Brain microvascular endothelial cell (primary cell): ENCODE measurements around the gene PAFAH1B2.
"Not testable (repeated sequence)": the region's sequence is repeated elsewhere in the genome, so short reads cannot be mapped to it uniquely, and the experiment has no call there.

Experiments
- DNase-seq: peaks from one replicate; pipeline ENCODE4 v3.0.0-alpha.2; 2020
- H3K27ac ChIP-seq: fragments of 250-450 bp; sonication (Bioruptor Pico); 2 replicates; pipeline ENCODE4 v1.5.1; 2020; ENCODE audit warnings: mild to moderate bottlenecking, moderate library complexity
- H3K27me3 ChIP-seq: fragments of 250-450 bp; sonication (Bioruptor Pico); replicated peaks from 2 replicates; pipeline ENCODE4 v1.5.1; 2020; ENCODE audit warnings: mild to moderate bottlenecking
- H3K36me3 ChIP-seq: fragments of 250-450 bp; sonication (Bioruptor Pico); replicated peaks from 2 replicates; pipeline ENCODE4 v1.5.1; 2020; ENCODE audit warnings: mild to moderate bottlenecking
- H3K4me3 ChIP-seq: 2 replicates; pipeline ENCODE4 v1.5.1; 2011; ENCODE audit warnings: low read depth, mild to moderate bottlenecking, control low read depth, low read length, moderate library complexity
- CTCF ChIP-seq: IDR thresholded peaks from 2 replicates; pipeline ENCODE4 v1.5.1; 2011; ENCODE audit warnings: low read depth, mild to moderate bottlenecking, moderate library complexity, low read length, control low read depth, inconsistent platforms; ENCODE audit errors: missing control alignments
- in situ Hi-C: cut with HindIII; loops from 2 replicates; pipeline ENCODE4 v1.10.0; 2017; ENCODE audit warnings: low sequenced_read_pairs, low pct_ligation_motif_present

Gene PAFAH1B2

GRCh38 chr11:117110294-117110950 is 33.7 kb upstream of the PAFAH1B2 start:
- DNase-seq: no peak
- in situ Hi-C loops: no loop called here
- Histone ChIP-seq H3K4me3 (no peak overlapping the region), H3K27me3 (no peaks in the 10 kb centered on the region), H3K36me3 (no peaks in the 10 kb centered on the region), H3K27ac (no peak overlapping the region)
- no peak for TF ChIP-seq CTCF

GRCh38 chr11:117112497-117112896 is 31.6 kb upstream of the PAFAH1B2 start:
- H3K36me3 ChIP-seq, DNase-seq, H3K27ac ChIP-seq, H3K4me3 ChIP-seq, H3K27me3 ChIP-seq, in situ Hi-C loops: not testable (repeated sequence)

- in situ Hi-C loops, H3K4me3 ChIP-seq, DNase-seq, H3K27ac ChIP-seq, H3K36me3 ChIP-seq, H3K27me3 ChIP-seq: not testable (repeated sequence)
These were observed 31.1 kb upstream of the PAFAH1B2 start for GRCh38 chr11:117112939-117113338.

GRCh38 chr11:117117681-117118080 is 26.4 kb upstream of the PAFAH1B2 start:
- H3K27ac ChIP-seq: no peak overlapping the region
- in situ Hi-C loops: no loop called here

GRCh38 chr11:117121176-117121575 is 22.9 kb upstream of the PAFAH1B2 start:
- H3K27ac ChIP-seq: no peak overlapping the region

More at GRCh38 chr11:117117681-117118080, 26.4 kb upstream of the PAFAH1B2 start:
- DNase-seq: no peak
- no peaks in the 10 kb centered on the region for H3K27me3 ChIP-seq
- H3K4me3 ChIP-seq: no peak overlapping the region
- TF ChIP-seq CTCF: no peak
- H3K36me3 ChIP-seq: no peaks in the 10 kb centered on the region

GRCh38 chr11:117122556-117122955 is 21.5 kb upstream of the PAFAH1B2 start:
- Histone ChIP-seq H3K27me3 (no peaks in the 10 kb centered on the region), H3K27ac (no peak overlapping the region), H3K36me3 (no peaks in the 10 kb centered on the region), H3K4me3 (no peak overlapping the region)
- in situ Hi-C loops: no loop called here
- TF ChIP-seq CTCF: no peak
- DNase-seq: no peak

More at GRCh38 chr11:117121176-117121575, 22.9 kb upstream of the PAFAH1B2 start:
- no peak for DNase-seq
- H3K27me3 ChIP-seq: no peaks in the 10 kb centered on the region
- H3K4me3 ChIP-seq: no peak overlapping the region
- no peak for TF ChIP-seq CTCF
- H3K36me3 ChIP-seq: no peaks in the 10 kb centered on the region
- in situ Hi-C loops: no loop called here

DNA sequence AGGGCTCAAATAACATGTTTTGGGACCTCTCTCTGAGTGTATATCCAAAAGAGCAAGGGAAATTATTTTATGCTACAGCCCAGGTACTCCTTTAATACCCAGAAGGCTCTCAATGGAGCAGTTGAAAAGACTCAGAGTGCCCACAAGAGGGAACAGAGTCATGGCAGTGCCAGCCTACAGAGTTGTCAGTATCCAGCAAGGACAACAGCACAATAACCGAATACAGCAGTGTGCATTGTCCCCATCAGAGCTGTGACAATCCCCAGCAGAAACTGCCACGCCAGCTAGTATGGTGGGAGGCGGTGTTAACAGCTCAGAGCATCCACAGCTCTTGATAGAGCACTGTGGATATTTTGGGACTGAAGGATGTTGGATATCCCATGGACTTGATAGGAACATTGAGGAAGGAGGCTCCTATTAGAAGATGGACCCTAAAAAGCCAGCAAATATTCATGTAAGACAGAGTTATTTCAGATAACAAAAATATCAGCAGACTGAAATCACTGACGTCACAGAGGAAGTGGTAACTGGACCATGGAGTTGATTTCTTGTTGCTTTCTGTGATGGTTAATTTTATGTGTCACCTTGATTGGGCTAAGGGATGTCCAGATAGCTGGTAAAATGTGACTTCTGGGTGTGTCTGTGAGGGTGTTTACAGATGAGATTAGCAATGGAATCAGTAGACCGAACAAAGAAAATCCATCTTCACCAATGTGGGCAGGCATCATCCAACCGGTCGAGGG is 17.7 kb upstream of the PAFAH1B2 start:
- no peak for TF ChIP-seq CTCF
- Histone ChIP-seq H3K36me3 (no peaks in the 10 kb centered on the region), H3K27ac (no peak overlapping the region), H3K4me3 (no peak overlapping the region), H3K27me3 (no peaks in the 10 kb centered on the region)
- DNase-seq: no peak
- in situ Hi-C loops: no loop called here
